ENCODE measurements around the gene OPCML.
A peak's percentile ranks its signal among the peaks of the same experiment; 100 is the strongest.

OPCML gene

DNA sequence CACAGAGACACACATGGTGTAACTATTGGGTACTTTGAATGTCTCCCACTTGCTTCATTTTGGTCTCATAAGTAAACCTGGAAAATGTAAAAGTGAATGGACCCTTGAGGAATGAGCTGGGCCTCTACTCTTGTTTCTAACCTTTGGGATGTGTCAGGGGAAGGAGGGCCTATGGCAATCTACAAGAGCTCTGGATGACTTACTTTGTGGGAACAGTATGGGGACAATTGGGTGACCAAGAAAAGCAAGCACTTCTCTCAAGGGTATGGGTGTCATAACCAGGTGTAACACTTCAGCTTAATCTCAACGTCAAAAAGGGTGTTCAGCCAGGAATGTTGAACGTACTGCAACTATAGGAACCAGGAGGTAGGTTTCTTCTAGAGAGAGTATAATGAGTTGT lies 144.0 kb downstream of the OPCML start:
- no peak overlapping the region for H3K27ac ChIP-seq (replicated peaks)
- no peak for DNase-seq (ENCODE audit: low read depth in 1 of 2, low spot score in 1 of 2)
- H3K27me3 ChIP-seq (ENCODE audit: insufficient read depth, poor library complexity, severe bottlenecking), result peaks cover 2% of the 10 kb centered on the region
- no peak for TF ChIP-seq GABPA (IDR thresholded peaks at IDR 0.05; ENCODE audit: low read depth)
- H3K4me3 ChIP-seq (replicated peaks; ENCODE audit: insufficient read depth, low read length), result no peak overlapping the region

DNA sequence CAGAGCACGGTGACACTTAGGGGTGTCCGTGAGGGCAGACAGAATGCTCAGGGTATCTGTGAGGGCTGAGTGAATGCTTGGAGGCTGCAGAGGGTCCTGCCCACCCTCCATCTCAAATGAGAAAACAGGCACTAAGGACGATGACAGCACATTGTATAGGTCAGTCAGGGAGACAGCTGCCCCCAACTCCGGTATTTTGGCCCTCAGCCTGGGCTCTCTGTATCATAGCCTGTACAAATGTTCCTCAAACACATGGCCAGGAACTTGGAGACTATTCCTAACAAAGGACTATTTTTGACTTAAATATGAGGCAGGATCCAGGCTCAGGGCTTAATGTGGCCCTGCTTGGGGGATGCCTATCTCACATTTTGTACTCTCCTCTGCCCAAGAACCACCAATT lies 145.4 kb downstream of the OPCML start:
- H3K27ac ChIP-seq (replicated peaks), result no peak overlapping the region
- H3K27me3 ChIP-seq (ENCODE audit: insufficient read depth, poor library complexity, severe bottlenecking), result peaks cover 2% of the 10 kb centered on the region
- no peak overlapping the region for H3K4me3 ChIP-seq (replicated peaks; ENCODE audit: insufficient read depth, low read length)
- no peak for DNase-seq (ENCODE audit: low read depth in 1 of 2, low spot score in 1 of 2)
- no peak for TF ChIP-seq POLR2AphosphoS5 (IDR thresholded peaks at IDR 0.05; ENCODE audit: low read depth)
- TF ChIP-seq GABPA (IDR thresholded peaks at IDR 0.05; ENCODE audit: low read depth), result no peak
- TF ChIP-seq, protein P1, sequence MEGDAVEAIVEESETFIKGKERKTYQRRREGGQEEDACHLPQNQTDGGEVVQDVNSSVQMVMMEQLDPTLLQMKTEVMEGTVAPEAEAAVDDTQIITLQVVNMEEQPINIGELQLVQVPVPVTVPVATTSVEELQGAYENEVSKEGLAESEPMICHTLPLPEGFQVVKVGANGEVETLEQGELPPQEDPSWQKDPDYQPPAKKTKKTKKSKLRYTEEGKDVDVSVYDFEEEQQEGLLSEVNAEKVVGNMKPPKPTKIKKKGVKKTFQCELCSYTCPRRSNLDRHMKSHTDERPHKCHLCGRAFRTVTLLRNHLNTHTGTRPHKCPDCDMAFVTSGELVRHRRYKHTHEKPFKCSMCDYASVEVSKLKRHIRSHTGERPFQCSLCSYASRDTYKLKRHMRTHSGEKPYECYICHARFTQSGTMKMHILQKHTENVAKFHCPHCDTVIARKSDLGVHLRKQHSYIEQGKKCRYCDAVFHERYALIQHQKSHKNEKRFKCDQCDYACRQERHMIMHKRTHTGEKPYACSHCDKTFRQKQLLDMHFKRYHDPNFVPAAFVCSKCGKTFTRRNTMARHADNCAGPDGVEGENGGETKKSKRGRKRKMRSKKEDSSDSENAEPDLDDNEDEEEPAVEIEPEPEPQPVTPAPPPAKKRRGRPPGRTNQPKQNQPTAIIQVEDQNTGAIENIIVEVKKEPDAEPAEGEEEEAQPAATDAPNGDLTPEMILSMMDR (IDR thresholded peaks at IDR 0.05; ENCODE audit: insufficient read depth, low read length), result no peak
- no peak for TF ChIP-seq SPI1 (IDR thresholded peaks at IDR 0.05; ENCODE audit: borderline replicate concordance, low read depth)
- TF ChIP-seq, protein P2, sequence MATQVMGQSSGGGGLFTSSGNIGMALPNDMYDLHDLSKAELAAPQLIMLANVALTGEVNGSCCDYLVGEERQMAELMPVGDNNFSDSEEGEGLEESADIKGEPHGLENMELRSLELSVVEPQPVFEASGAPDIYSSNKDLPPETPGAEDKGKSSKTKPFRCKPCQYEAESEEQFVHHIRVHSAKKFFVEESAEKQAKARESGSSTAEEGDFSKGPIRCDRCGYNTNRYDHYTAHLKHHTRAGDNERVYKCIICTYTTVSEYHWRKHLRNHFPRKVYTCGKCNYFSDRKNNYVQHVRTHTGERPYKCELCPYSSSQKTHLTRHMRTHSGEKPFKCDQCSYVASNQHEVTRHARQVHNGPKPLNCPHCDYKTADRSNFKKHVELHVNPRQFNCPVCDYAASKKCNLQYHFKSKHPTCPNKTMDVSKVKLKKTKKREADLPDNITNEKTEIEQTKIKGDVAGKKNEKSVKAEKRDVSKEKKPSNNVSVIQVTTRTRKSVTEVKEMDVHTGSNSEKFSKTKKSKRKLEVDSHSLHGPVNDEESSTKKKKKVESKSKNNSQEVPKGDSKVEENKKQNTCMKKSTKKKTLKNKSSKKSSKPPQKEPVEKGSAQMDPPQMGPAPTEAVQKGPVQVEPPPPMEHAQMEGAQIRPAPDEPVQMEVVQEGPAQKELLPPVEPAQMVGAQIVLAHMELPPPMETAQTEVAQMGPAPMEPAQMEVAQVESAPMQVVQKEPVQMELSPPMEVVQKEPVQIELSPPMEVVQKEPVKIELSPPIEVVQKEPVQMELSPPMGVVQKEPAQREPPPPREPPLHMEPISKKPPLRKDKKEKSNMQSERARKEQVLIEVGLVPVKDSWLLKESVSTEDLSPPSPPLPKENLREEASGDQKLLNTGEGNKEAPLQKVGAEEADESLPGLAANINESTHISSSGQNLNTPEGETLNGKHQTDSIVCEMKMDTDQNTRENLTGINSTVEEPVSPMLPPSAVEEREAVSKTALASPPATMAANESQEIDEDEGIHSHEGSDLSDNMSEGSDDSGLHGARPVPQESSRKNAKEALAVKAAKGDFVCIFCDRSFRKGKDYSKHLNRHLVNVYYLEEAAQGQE (IDR thresholded peaks at IDR 0.05; ENCODE audit: insufficient replicate concordance, low read depth), result no peak

DNA sequence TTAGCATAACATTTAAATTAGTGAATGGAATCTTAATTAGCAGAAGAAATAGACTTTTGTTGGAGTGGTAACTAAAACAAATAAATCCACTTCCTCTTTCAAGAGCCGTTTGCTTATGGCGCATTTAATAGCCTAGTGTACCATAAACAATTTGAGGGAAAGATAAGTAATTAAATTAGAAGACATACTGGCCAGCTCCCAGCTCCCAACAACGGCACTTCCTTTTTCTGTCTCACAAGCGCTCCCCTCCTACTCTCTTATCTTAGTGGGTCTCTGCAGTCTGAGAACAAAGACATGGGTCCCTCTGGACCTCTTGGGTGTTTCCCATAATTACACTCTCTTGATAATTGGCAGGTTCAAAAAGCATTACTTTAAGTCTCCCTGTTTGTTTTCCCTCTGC lies 146.0 kb downstream of the OPCML start:
- DNase-seq (ENCODE audit: low read depth in 1 of 2, low spot score in 1 of 2), result no peak
- TF ChIP-seq SPI1 (IDR thresholded peaks at IDR 0.05; ENCODE audit: borderline replicate concordance, low read depth) (peak; percentile 6; the same call in 1 of the 2 replicates), GABPA (IDR thresholded peaks at IDR 0.05; ENCODE audit: low read depth) (no peak)
- H3K4me3 ChIP-seq (replicated peaks; ENCODE audit: insufficient read depth, low read length), result no peak overlapping the region
- H3K27ac ChIP-seq (replicated peaks), result no peak overlapping the region
- H3K27me3 ChIP-seq (ENCODE audit: insufficient read depth, poor library complexity, severe bottlenecking), result peaks cover 2% of the 10 kb centered on the region

DNA sequence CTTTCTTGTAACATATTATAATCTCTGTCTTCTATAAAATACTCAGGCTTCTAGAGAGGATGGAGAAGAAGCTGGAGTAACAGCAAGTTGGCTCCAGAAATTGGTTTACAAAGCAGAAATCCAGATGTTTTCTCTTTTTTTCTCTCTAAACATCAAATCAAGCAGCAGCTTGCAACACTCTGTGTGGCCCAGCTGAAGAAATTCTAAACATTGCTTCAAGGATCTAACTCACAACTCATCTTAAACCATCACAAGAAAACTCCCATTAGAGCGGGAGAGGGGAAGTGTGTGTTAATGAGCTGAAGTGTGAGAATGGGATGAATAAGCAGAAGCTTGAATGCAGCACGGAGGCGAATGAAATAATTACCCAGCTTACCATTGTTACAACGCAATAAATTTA lies 146.5 kb downstream of the OPCML start:
- no peak for TF ChIP-seq POLR2AphosphoS5 (IDR thresholded peaks at IDR 0.05; ENCODE audit: low read depth)
- TF ChIP-seq SPI1 (IDR thresholded peaks at IDR 0.05; ENCODE audit: borderline replicate concordance, low read depth), result no peak
- TF ChIP-seq, protein P2 (IDR thresholded peaks at IDR 0.05; ENCODE audit: insufficient replicate concordance, low read depth), result no peak
- TF ChIP-seq, protein P1 (IDR thresholded peaks at IDR 0.05; ENCODE audit: insufficient read depth, low read length), result no peak
- TF ChIP-seq GABPA (IDR thresholded peaks at IDR 0.05; ENCODE audit: low read depth), result no peak
- DNase-seq (ENCODE audit: low read depth in 1 of 2, low spot score in 1 of 2), result no peak
- Histone ChIP-seq H3K27me3 (ENCODE audit: insufficient read depth, poor library complexity, severe bottlenecking) (peaks cover 2% of the 10 kb centered on the region), H3K27ac (replicated peaks) (no peak overlapping the region), H3K4me3 (replicated peaks; ENCODE audit: insufficient read depth, low read length) (no peak overlapping the region)

DNA sequence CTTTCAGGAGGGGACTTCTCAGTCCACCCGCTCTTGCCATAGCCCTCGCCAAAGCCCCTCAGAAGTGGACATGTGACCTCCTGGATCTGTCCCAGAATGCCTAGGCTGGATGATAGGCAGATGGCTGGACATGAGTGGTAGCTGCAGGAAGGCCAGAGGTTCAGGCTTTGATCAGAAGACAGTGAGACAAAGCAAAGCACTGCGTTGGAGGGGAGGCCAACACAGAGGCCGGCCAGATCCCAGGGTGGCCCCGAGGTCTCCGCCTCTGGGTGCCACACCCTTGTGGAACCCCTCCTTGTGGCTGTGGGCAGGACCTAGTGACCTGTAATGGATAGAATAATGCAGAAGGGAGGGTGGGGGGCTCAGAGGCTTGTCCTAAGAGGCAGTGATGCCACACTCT lies 147.6 kb downstream of the OPCML start:
- TF ChIP-seq POLR2AphosphoS5 (IDR thresholded peaks at IDR 0.05; ENCODE audit: low read depth) (no peak), GABPA (IDR thresholded peaks at IDR 0.05; ENCODE audit: low read depth) (no peak), SPI1 (IDR thresholded peaks at IDR 0.05; ENCODE audit: borderline replicate concordance, low read depth) (no peak)
- TF ChIP-seq, protein P2 (IDR thresholded peaks at IDR 0.05; ENCODE audit: insufficient replicate concordance, low read depth), result no peak
- TF ChIP-seq, protein P1 (IDR thresholded peaks at IDR 0.05; ENCODE audit: insufficient read depth, low read length), result no peak
- Histone ChIP-seq H3K27me3 (ENCODE audit: insufficient read depth, poor library complexity, severe bottlenecking) (peaks cover 2% of the 10 kb centered on the region), H3K27ac (replicated peaks) (no peak overlapping the region), H3K4me3 (replicated peaks; ENCODE audit: insufficient read depth, low read length) (no peak overlapping the region)
- no peak for DNase-seq (ENCODE audit: low read depth in 1 of 2, low spot score in 1 of 2)

Data from HL-60 (cell line).